ENCODE results near the gene FAM120A.
"Not testable (repeated sequence)": the region's sequence is repeated elsewhere in the genome, so short reads cannot be mapped to it uniquely, and the experiment has no call there.

Gene FAM120A

GRCh38 chr9:93436655-93437407 lies 14.7 kb upstream of the FAM120A start:
- Histone ChIP-seq H3K4me1 (no peaks in the 10 kb centered on the region), H3K4me3 (no peak overlapping the region), H3K9me3 (no peaks in the 10 kb centered on the region), H3K27me3 (no peaks in the 10 kb centered on the region), H3K27ac (no peak overlapping the region), H3K36me3 (no peaks in the 10 kb centered on the region)
- intact Hi-C loops (cut with DNase I; ENCODE audit: low total_unique reads): no loop called here
- no peak for TF ChIP-seq CTCF (IDR thresholded peaks at IDR 0.05)
- no peak for DNase-seq

GRCh38 chr9:93437996-93438395 lies 13.5 kb upstream of the FAM120A start:
- H3K4me3 ChIP-seq: no peak overlapping the region
- DNase-seq: no peak
- H3K36me3 ChIP-seq: no peaks in the 10 kb centered on the region
- no peak for TF ChIP-seq CTCF (IDR thresholded peaks at IDR 0.05)
- no peak overlapping the region for H3K27ac ChIP-seq
- no peaks in the 10 kb centered on the region for H3K9me3 ChIP-seq
- no peaks in the 10 kb centered on the region for H3K27me3 ChIP-seq
- no peaks in the 10 kb centered on the region for H3K4me1 ChIP-seq
- intact Hi-C loops (cut with DNase I; ENCODE audit: low total_unique reads): no loop called here

- intact Hi-C loops (cut with DNase I; ENCODE audit: low total_unique reads); H3K36me3 ChIP-seq; DNase-seq; H3K9me3 ChIP-seq; H3K4me1 ChIP-seq; H3K4me3 ChIP-seq; H3K27me3 ChIP-seq; H3K27ac ChIP-seq: not testable (repeated sequence)
These were observed 12.2 kb upstream of the FAM120A start for GRCh38 chr9:93439301-93439700.

GRCh38 chr9:93440896-93441580 lies 10.4 kb upstream of the FAM120A start:
- peaks cover 0 to 4% (median 0%) of the 10 kb centered on the region in 3 donors for H3K36me3 ChIP-seq
- intact Hi-C loops (cut with DNase I; ENCODE audit: low total_unique reads): loop anchor here (10.0 kb wide), 1 partner anchor 144 kb away; no protein-coding TSS in a partner anchor
- no peak overlapping the region for H3K4me3 ChIP-seq
- no peak overlapping the region for H3K27ac ChIP-seq
- H3K27me3 ChIP-seq: no peaks in the 10 kb centered on the region
- no peaks in the 10 kb centered on the region for H3K4me1 ChIP-seq
- TF ChIP-seq CTCF (IDR thresholded peaks at IDR 0.05): no peak
- DNase-seq: no peak
- no peaks in the 10 kb centered on the region for H3K9me3 ChIP-seq

GRCh38 chr9:93446073-93446472 lies 5.4 kb upstream of the FAM120A start:
- intact Hi-C loops (cut with DNase I; ENCODE audit: low total_unique reads): loop anchor here (10.0 kb wide), 1 partner anchor 139 kb away; no protein-coding TSS in a partner anchor

More at GRCh38 chr9:93446073-93446472, 5.4 kb upstream of the FAM120A start:
- Histone ChIP-seq H3K9me3 (no peaks in the 10 kb centered on the region), H3K27ac (no peak overlapping the region), H3K36me3 (peaks cover 19 to 33% (median 30%) of the 10 kb centered on the region in 3 donors), H3K4me3 (no peak overlapping the region), H3K4me1 (peaks cover 8 to 15% (median 10%) of the 10 kb centered on the region in 4 donors), H3K27me3 (no peaks in the 10 kb centered on the region)
- no peak for DNase-seq
- TF ChIP-seq CTCF (IDR thresholded peaks at IDR 0.05): no peak
